ENCODE measurements around the gene RIGI. TPM values are rescaled to one million over a fixed set of nuclear protein-coding genes. Genes with fewer than 3 reads are reported as not detected.

The RIGI gene
- total RNA-seq, 4 donors from 2014 or later = 5.8 to 29.5 (median 9.1) TPM

GRCh38 chr9:32516241-32516640, 9.8 kb downstream of the RIGI start:
- no peak for ATAC-seq (ENCODE audit: low FRiP score)
- no peak for TF ChIP-seq CTCF (IDR thresholded peaks at IDR 0.05)
- no peak for DNase-seq (ENCODE audit: low spot score)

GRCh38 chr9:32508728-32509127, 17.3 kb downstream of the RIGI start:
- DNase-seq (ENCODE audit: low spot score) = no peak
- ATAC-seq (ENCODE audit: low FRiP score) = no peak
- no peak for TF ChIP-seq CTCF (IDR thresholded peaks at IDR 0.05)

GRCh38 chr9:32503008-32503407, 23.0 kb downstream of the RIGI start:
- ATAC-seq (ENCODE audit: low FRiP score) (no peak), DNase-seq (ENCODE audit: low spot score) (no peak)
- no peak for TF ChIP-seq CTCF (IDR thresholded peaks at IDR 0.05)

- no peak for TF ChIP-seq CTCF (IDR thresholded peaks at IDR 0.05)
- DNase-seq (ENCODE audit: low spot score) (no peak), ATAC-seq (ENCODE audit: low FRiP score) (no peak)
These were observed 23.5 kb downstream of the RIGI start for GRCh38 chr9:32502464-32502863.

- no peak for ATAC-seq (ENCODE audit: low FRiP score)
- TF ChIP-seq CTCF (IDR thresholded peaks at IDR 0.05) = no peak
These were observed 24.1 kb downstream of the RIGI start for GRCh38 chr9:32501868-32502267.

GRCh38 chr9:32500768-32501167, 25.2 kb downstream of the RIGI start:
- TF ChIP-seq CTCF (IDR thresholded peaks at IDR 0.05) = no peak
- ATAC-seq (ENCODE audit: low FRiP score) (no peak), DNase-seq (ENCODE audit: low spot score) (no peak)

More at GRCh38 chr9:32501868-32502267, 24.1 kb downstream of the RIGI start:
- DNase-seq (ENCODE audit: low spot score) = no peak

GRCh38 chr9:32497921-32498320, 28.1 kb downstream of the RIGI start:
- no peak for DNase-seq (ENCODE audit: low spot score)
- ATAC-seq (ENCODE audit: low FRiP score) = no peak
- TF ChIP-seq CTCF (IDR thresholded peaks at IDR 0.05) = no peak
